GM12873 (cell line): ENCODE data around the gene MARCHF3.

ENCODE experiments used
- TF ChIP-seq, protein P1 (sequence below): IDR thresholded peaks from 2 replicates; pipeline ENCODE4 v1.5.1; 2012; ENCODE audit warnings: low read depth, mild to moderate bottlenecking, moderate library complexity, low read length, control low read depth; ENCODE audit not compliant: insufficient read depth; ENCODE audit errors: missing control alignments

The MARCHF3 gene

DNA sequence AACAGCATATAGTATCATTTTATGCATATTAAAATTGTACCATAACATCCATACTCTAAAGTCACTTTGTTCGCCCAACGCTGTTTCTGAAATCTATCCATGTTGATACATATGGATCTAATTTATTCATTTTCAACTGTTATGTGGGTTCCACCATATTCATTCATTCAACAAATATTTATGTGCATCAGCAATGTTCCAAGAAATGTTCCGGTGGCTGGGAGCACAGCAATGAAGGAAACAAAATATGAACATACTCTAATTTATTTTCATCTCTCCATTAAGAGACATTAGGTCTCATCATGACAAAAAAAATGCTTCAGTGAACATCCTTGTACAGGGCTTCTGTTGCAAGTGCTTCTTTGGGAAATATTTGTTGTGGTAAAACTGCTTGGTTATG is 75.4 kb downstream of the MARCHF3 start:
- TF ChIP-seq, protein P1, sequence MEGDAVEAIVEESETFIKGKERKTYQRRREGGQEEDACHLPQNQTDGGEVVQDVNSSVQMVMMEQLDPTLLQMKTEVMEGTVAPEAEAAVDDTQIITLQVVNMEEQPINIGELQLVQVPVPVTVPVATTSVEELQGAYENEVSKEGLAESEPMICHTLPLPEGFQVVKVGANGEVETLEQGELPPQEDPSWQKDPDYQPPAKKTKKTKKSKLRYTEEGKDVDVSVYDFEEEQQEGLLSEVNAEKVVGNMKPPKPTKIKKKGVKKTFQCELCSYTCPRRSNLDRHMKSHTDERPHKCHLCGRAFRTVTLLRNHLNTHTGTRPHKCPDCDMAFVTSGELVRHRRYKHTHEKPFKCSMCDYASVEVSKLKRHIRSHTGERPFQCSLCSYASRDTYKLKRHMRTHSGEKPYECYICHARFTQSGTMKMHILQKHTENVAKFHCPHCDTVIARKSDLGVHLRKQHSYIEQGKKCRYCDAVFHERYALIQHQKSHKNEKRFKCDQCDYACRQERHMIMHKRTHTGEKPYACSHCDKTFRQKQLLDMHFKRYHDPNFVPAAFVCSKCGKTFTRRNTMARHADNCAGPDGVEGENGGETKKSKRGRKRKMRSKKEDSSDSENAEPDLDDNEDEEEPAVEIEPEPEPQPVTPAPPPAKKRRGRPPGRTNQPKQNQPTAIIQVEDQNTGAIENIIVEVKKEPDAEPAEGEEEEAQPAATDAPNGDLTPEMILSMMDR, result no peak

DNA sequence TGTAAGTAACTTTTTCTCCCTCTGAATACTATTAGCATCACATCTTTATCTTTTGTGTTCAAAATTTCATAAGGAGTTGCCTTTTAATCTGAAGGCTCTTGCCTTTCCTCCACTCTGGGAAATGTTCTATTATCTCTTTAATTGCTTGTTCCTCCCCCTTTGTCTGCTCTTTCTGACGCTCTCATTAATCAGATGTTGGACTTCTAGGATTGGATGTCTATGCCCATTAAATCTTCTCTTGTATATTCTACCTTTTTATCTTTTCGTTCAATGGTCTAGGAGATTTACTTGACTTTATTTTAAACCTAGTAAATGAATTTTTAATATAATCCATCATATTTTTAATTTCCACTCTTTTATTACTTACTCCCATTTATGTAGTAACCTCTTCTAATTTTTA is 76.7 kb downstream of the MARCHF3 start:
- TF ChIP-seq, protein P1, result no peak

DNA sequence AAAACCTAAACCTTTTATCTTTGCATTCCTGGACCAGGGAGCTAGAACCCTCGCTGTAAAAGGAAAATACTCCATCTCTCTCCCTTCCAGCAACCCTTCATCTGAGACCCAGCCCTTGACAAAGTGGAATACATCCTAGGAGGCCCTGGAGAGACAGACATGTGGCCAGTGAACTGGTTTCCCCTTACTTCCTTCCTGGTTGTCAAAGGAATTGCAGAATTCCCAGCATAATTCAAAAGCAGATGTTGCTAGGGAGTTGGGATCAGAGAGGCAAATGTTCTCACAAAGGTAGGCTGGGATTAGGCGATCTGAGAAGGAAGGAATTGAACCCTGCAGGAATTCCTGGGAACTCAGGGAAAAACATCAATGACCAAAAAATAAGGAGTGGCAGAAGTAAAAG is 80.9 kb downstream of the MARCHF3 start:
- TF ChIP-seq, protein P1, result no peak

DNA sequence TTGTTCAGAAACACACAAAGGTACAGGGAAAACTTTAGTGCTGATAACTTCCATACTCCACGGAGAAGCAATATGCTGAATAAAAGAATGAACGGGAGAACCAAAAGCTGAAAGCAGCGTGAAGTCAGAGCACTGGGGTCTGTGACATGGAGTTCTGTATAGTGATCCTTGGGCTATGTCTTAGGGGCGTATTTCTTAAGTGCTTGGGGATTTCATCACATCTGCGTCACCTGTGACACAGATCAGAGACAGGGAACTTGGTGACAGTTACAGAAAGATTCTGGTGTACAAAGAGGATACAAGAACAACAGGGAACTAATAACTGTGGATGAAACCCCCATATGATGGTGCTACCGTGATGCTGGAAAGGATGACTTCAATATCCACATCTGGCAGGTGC is 81.9 kb downstream of the MARCHF3 start:
- TF ChIP-seq, protein P1, result no peak

DNA sequence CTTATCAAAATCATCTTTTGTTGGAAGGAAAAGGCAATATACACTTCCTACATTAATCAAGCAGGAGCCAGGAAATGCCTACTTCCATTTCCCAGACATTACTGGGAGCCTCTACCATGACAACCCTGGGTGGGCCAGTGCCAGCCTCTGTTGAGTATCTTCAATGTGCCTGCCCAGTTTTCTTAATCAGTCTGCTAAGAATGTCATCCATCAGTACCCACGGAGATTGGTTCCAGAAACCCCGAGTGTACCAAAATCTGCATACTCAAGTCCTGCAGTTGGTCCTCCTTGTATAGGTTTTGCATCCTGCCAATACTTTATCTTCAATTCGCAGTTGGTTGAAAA is 82.4 kb downstream of the MARCHF3 start:
- TF ChIP-seq, protein P1, result no peak

DNA sequence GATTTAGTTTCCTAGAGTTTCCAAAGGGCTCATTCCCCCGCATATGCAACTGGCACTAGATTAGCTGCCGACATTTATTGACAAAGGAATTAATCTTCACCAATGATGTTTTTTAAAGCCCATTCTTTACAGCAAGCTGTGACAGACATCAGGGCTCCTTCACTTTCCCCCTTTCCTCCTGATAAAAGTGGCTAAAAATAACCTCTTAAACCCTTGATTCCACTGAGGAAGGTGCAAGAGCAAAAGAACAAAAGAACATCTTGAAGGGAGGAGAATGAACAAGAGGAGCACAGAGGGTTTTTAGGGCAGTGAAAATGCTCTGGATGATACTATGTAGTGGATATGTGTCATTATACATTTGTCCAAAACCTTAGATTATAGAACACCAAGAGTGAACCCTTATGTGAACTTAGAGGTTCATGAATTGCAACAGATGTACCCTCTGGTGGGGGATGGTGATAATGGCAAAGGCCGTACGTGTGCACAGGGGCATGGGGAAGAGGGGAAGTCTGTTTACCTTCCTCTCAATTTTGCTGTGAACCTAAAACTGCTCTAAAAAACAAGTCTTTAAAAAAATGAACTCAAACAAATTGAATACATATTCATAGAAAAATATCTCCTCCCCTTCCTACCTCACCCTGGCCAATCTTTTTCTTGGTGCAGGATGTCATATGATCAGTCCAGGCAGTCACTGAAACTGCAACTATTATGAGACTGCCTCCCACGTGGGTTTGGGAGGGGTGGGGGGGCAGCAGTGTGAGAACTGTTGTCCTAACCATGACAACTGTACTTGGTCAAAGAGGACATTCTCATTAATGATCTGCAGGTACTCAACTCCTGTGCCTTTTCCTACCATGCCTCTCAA is 83.0 kb downstream of the MARCHF3 start:
- TF ChIP-seq, protein P1, result no peak

DNA sequence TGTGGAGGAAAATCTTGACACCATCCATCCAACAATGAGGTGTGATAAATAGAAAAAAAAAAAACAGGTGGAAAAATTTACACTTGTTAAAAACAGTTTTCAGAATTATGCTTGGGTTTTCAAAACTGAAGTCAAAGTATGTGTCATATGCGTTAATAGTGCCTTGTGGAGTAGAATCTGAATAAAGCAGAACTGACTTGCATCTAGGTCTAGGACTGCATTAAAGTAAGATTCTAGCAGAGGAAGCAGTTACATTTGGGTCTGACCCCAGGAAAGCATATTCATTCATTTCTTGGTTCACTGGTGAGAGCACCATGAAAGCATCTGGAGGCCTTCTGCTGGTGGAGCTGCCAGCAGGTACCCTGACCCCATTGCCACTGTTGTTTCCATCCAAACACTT is 89.0 kb downstream of the MARCHF3 start:
- TF ChIP-seq, protein P1, result no peak

DNA sequence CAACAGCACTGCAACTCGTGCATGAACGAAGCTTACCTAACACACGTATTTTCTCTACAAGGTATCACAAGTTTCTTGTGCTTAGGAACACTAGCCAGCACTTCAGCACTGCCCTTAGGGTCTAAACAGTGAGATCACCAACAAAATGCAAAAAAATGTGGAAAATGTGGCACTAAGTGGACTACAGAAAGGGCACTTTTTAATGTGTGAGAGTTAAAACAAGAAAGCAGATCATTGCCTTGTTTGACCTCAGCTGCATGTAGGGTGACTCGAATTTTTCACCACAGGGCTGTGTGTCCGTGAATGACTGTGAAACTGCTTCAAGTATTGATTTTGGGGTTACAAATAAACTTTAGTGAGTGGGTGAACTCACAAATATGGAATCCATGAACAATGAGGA is 90.5 kb downstream of the MARCHF3 start:
- TF ChIP-seq, protein P1, result no peak
